ENCODE measurements around the gene CTXN1.

GRCh38 chr19:7965921-7966665 is 40.2 kb upstream of the CTXN1 start:
- TF ChIP-seq CTCF (conservative IDR thresholded peaks at IDR 0.05; ENCODE audit: low read depth, low read length), result no peak
- no peak for TF ChIP-seq CEBPB (IDR thresholded peaks at IDR 0.05; ENCODE audit: low read depth, low read length)
- TF ChIP-seq POLR2A (IDR thresholded peaks at IDR 0.05; ENCODE audit: low read depth, low read length), result no peak
- no peak for TF ChIP-seq BHLHE40 (IDR thresholded peaks at IDR 0.05; ENCODE audit: low read depth, low read length)
- TF ChIP-seq MAFK (IDR thresholded peaks at IDR 0.05; ENCODE audit: low read depth, low read length), result no peak
- no peak for TF ChIP-seq RFX5 (IDR thresholded peaks at IDR 0.05; ENCODE audit: low read depth, low read length)
- TF ChIP-seq ELK1 (IDR thresholded peaks at IDR 0.05; ENCODE audit: borderline replicate concordance, low read depth, low read length), result no peak
- TF ChIP-seq MAZ (IDR thresholded peaks at IDR 0.05; ENCODE audit: borderline replicate concordance, low read depth, low read length), result no peak
- TF ChIP-seq USF2 (IDR thresholded peaks at IDR 0.05; ENCODE audit: low read depth, low read length), result no peak
- TF ChIP-seq RAD21 (IDR thresholded peaks at IDR 0.05; ENCODE audit: low read length), result no peak

Data from IMR-90 (cell line).